GM23338 (cell line): ENCODE measurements around the gene AGA. TPM values are rescaled to one million over a fixed set of nuclear protein-coding genes. Genes with fewer than 3 reads are reported as not detected.

Source experiments
- ATAC-seq: fragments of 200-7000 bp; cut with Tn5 transposase; 3 replicates; pipeline ENCODE4 v1.9.1; 2020
- DNase-seq: peaks from one replicate; pipeline ENCODE4 v3.0.0-alpha.2; 2015; ENCODE audit warnings: low spot score
- H2AFZ ChIP-seq: fragments of 200-600 bp; sonication (generic); 2 replicates; pipeline ENCODE4 v1.8.0; 2016; ENCODE audit warnings: antibody characterized with exemption, mild to moderate bottlenecking, moderate library complexity
- H3F3A ChIP-seq: fragments of 200-600 bp; sonication (generic); replicated peaks from 2 replicates; pipeline ENCODE4 v1.8.0; 2017; ENCODE audit warnings: antibody characterized with exemption, mixed run types, low read depth
- H3K27ac ChIP-seq: fragments of 200-600 bp; sonication (generic); 2 replicates; pipeline ENCODE4 v1.6.1; 2016; ENCODE audit warnings: low read depth
- H3K27me3 ChIP-seq: fragments of 200-600 bp; sonication (generic); 2 replicates; pipeline ENCODE4 v1.8.0; 2016; ENCODE audit warnings: mild to moderate bottlenecking, mixed run types, moderate library complexity; ENCODE audit not compliant: insufficient read depth
- H3K36me3 ChIP-seq: fragments of 200-600 bp; sonication (generic); 2 replicates; pipeline ENCODE4 v1.8.0; 2016; ENCODE audit warnings: mild to moderate bottlenecking; ENCODE audit not compliant: insufficient read depth
- H3K4me1 ChIP-seq: fragments of 200-600 bp; sonication (generic); 2 replicates; pipeline ENCODE4 v1.8.0; 2016; ENCODE audit warnings: mild to moderate bottlenecking, moderate library complexity; ENCODE audit not compliant: insufficient read depth
- H3K4me2 ChIP-seq: fragments of 200-600 bp; sonication (generic); 2 replicates; pipeline ENCODE4 v1.7.1; 2017; ENCODE audit warnings: mixed run types
- H3K4me3 ChIP-seq: fragments of 200-600 bp; sonication (generic); 2 replicates; pipeline ENCODE4 v1.6.1; 2016; ENCODE audit warnings: mixed run types
- H3K79me2 ChIP-seq: fragments of 200-600 bp; sonication (generic); replicated peaks from 2 replicates; pipeline ENCODE4 v1.8.0; 2017; ENCODE audit warnings: mild to moderate bottlenecking; ENCODE audit not compliant: insufficient read depth
- H3K9me2 ChIP-seq: fragments of 200-600 bp; sonication (generic); 2 replicates; pipeline ENCODE4 v1.8.0; 2017; ENCODE audit not compliant: insufficient read depth
- H4K20me1 ChIP-seq: fragments of 200-600 bp; sonication (generic); replicated peaks from 2 replicates; pipeline ENCODE4 v1.8.0; 2017; ENCODE audit warnings: mild to moderate bottlenecking; ENCODE audit not compliant: insufficient read depth
- H3K27ac Mint-ChIP-seq: 2 replicates; pipeline ENCODE4 v1.8.0; 2020; ENCODE audit warnings: inconsistent platforms, mild to moderate bottlenecking, moderate library complexity, mixed read lengths
- H3K27me3 Mint-ChIP-seq: 3 replicates; pipeline ENCODE4 v1.8.0; 2022; ENCODE audit warnings: low read depth, mild to moderate bottlenecking, moderate library complexity, mixed read lengths, inconsistent platforms; ENCODE audit not compliant: insufficient read depth, poor library complexity
- H3K36me3 Mint-ChIP-seq: 3 replicates; pipeline ENCODE4 v1.8.0; 2021; ENCODE audit warnings: low read depth, mild to moderate bottlenecking, inconsistent platforms, moderate library complexity, mixed read lengths
- H3K4me1 Mint-ChIP-seq: 3 replicates; pipeline ENCODE4 v1.8.0; 2020; ENCODE audit warnings: mild to moderate bottlenecking, inconsistent platforms, mixed read lengths
- H3K4me3 Mint-ChIP-seq: 3 replicates; pipeline ENCODE4 v1.8.0; 2021; ENCODE audit warnings: moderate library complexity, mild to moderate bottlenecking, inconsistent platforms, mixed read lengths
- H3K9me3 Mint-ChIP-seq: 3 replicates; pipeline ENCODE4 v1.8.0; 2020; ENCODE audit warnings: moderate library complexity, mild to moderate bottlenecking, inconsistent platforms, mixed read lengths
- CREB1 ChIP-seq: fragments of 250-450 bp; sonication (Bioruptor Pico); IDR thresholded peaks from 2 replicates; pipeline ENCODE4 v1.5.0; 2020; ENCODE audit warnings: low read depth, mild to moderate bottlenecking, moderate library complexity
- CTCF ChIP-seq, 2 experiments: fragments of 200-600 bp in 1 of 2; sonication (generic) in 1 of 2; conservative IDR thresholded peaks; 2 replicates each; pipeline versions ENCODE4 v1.5.1 to v1.6.1; 2016 to 2017; ENCODE audit warnings: antibody characterized with exemption in 2 of 2, low read depth in 2 of 2, mild to moderate bottlenecking in 2 of 2, moderate library complexity in 1 of 2
- ETS1 ChIP-seq: IDR thresholded peaks from 2 replicates; pipeline ENCODE4 v1.6.1; 2016; ENCODE audit warnings: antibody characterized with exemption
- EZH2 ChIP-seq: fragments of 200-600 bp; sonication (generic); IDR thresholded peaks from one replicate; pipeline ENCODE4 v1.8.0; 2017; ENCODE audit warnings: antibody characterized with exemption, mild to moderate bottlenecking, low read depth; ENCODE audit not compliant: unreplicated experiment
- EZH2phosphoT487 ChIP-seq: fragments of 200-600 bp; sonication (generic); IDR thresholded peaks from one replicate; pipeline ENCODE4 v1.8.1; 2018; ENCODE audit warnings: antibody characterized with exemption; ENCODE audit not compliant: unreplicated experiment
- JUNB ChIP-seq: IDR thresholded peaks from one replicate; pipeline ENCODE4 v1.6.1; 2016; ENCODE audit warnings: antibody characterized with exemption; ENCODE audit not compliant: unreplicated experiment
- NANOG ChIP-seq: IDR thresholded peaks from 2 replicates; pipeline ENCODE4 v1.6.1; 2016; ENCODE audit warnings: antibody characterized with exemption, borderline replicate concordance
- POLR2AphosphoS5 ChIP-seq: IDR thresholded peaks from 2 replicates; pipeline ENCODE4 v1.6.1; 2016; ENCODE audit warnings: antibody characterized with exemption, low read depth
- STAT1 ChIP-seq: IDR thresholded peaks from one replicate; pipeline ENCODE4 v1.6.1; 2016; ENCODE audit warnings: antibody characterized with exemption; ENCODE audit not compliant: unreplicated experiment
- ZNF114 ChIP-seq: fragments of 250-450 bp; sonication (Bioruptor Pico); IDR thresholded peaks from 2 replicates; pipeline ENCODE4 v1.5.0; 2020; ENCODE audit warnings: mild to moderate bottlenecking, moderate library complexity
- ZNF331 ChIP-seq: fragments of 250-450 bp; sonication (Bioruptor Pico); IDR thresholded peaks from 2 replicates; pipeline ENCODE4 v1.5.0; 2020; ENCODE audit warnings: low read depth, mild to moderate bottlenecking, moderate library complexity
- ZNF462 ChIP-seq: fragments of 250-450 bp; sonication (Bioruptor Pico); IDR thresholded peaks from 2 replicates; pipeline ENCODE4 v1.5.0; 2020; ENCODE audit warnings: mild to moderate bottlenecking, moderate library complexity
- polyA plus RNA-seq: library from polyadenylated mRNA; unstranded; fragments of >200 nt; fragmentation: Nextera tagmentation; extraction: Ambion mirVana; gene quantifications from 2 replicates; pipeline ENCODE4 v1.2.1, GENCODE V29; 2016
- total RNA-seq: library from RNA; depleted of rRNA; stranded (reverse); fragments of >200 nt; shearing (Covaris generic); gene quantifications from 2 replicates; pipeline ENCODE4 v1.2.3, GENCODE V29; 2014
- TF ChIP-seq, protein P1 (sequence below): IDR thresholded peaks from one replicate; pipeline ENCODE4 v1.6.1; 2018; ENCODE audit warnings: antibody characterized with exemption; ENCODE audit not compliant: unreplicated experiment

AGA gene
- total and polyA plus RNA-seq, 2 experiments from 2014 or later = 5.5 to 12.8 TPM

- no peak overlapping the region for H3K4me2 ChIP-seq
- H3K27me3 ChIP-seq = no peaks in the 10 kb centered on the region
- no peak overlapping the region for H3K27ac ChIP-seq
- no peak for DNase-seq
- Mint-ChIP-seq H3K36me3 (no peaks in the 10 kb centered on the region), H3K27ac (no peak overlapping the region), H3K4me3 (no peak overlapping the region), H3K27me3 (peaks cover 3% of the 10 kb centered on the region), H3K9me3 (no peaks in the 10 kb centered on the region), H3K4me1 (peaks cover 13% of the 10 kb centered on the region)
- H2AFZ ChIP-seq = no peak overlapping the region
- no peaks in the 10 kb centered on the region for H4K20me1 ChIP-seq
- H3K79me2 ChIP-seq = no peaks in the 10 kb centered on the region
- peaks cover 17% of the 10 kb centered on the region for H3K4me1 ChIP-seq
- no peaks in the 10 kb centered on the region for H3F3A ChIP-seq
- no peaks in the 10 kb centered on the region for H3K9me2 ChIP-seq
- no peak for TF ChIP-seq EZH2
- TF ChIP-seq NANOG = no peak
- no peak for TF ChIP-seq STAT1
- no peak for TF ChIP-seq CREB1
- no peak for TF ChIP-seq POLR2AphosphoS5
- TF ChIP-seq CTCF (conservative IDR thresholded peaks at IDR 0.05; ENCODE audit: low read depth in 2 of 2) = no peak
- TF ChIP-seq ETS1 = no peak
- TF ChIP-seq ZNF114 (CRISPR knock-in tag) = no peak
- TF ChIP-seq, protein P1, sequence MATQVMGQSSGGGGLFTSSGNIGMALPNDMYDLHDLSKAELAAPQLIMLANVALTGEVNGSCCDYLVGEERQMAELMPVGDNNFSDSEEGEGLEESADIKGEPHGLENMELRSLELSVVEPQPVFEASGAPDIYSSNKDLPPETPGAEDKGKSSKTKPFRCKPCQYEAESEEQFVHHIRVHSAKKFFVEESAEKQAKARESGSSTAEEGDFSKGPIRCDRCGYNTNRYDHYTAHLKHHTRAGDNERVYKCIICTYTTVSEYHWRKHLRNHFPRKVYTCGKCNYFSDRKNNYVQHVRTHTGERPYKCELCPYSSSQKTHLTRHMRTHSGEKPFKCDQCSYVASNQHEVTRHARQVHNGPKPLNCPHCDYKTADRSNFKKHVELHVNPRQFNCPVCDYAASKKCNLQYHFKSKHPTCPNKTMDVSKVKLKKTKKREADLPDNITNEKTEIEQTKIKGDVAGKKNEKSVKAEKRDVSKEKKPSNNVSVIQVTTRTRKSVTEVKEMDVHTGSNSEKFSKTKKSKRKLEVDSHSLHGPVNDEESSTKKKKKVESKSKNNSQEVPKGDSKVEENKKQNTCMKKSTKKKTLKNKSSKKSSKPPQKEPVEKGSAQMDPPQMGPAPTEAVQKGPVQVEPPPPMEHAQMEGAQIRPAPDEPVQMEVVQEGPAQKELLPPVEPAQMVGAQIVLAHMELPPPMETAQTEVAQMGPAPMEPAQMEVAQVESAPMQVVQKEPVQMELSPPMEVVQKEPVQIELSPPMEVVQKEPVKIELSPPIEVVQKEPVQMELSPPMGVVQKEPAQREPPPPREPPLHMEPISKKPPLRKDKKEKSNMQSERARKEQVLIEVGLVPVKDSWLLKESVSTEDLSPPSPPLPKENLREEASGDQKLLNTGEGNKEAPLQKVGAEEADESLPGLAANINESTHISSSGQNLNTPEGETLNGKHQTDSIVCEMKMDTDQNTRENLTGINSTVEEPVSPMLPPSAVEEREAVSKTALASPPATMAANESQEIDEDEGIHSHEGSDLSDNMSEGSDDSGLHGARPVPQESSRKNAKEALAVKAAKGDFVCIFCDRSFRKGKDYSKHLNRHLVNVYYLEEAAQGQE = no peak
- no peak for TF ChIP-seq ZNF462 (CRISPR knock-in tag)
- no peak for TF ChIP-seq JUNB
- TF ChIP-seq EZH2phosphoT487 = no peak
- no peak for TF ChIP-seq ZNF331 (CRISPR knock-in tag)
- ATAC-seq = no peak
- H3K36me3 ChIP-seq = no peaks in the 10 kb centered on the region
- no peak overlapping the region for H3K4me3 ChIP-seq
Observed at GRCh38 chr4:177487977-177488376, 45.7 kb upstream of the AGA start.
